Panc1 (cell line): ENCODE results near the gene DNAI2. TPM values are rescaled to one million over a fixed set of nuclear protein-coding genes. Genes with fewer than 3 reads are reported as not detected.

Experiments
- ATAC-seq: fragments of 200-7000 bp; cut with Tn5 transposase; 2 replicates; pipeline ENCODE4 v1.9.1; 2020; ENCODE audit warnings: mild to moderate bottlenecking, moderate library complexity
- BruUV-seq: library from RNA; stranded (reverse); fragments of 400-500 nt; replicated peaks from 2 replicates; lab custom pipeline; 2021; lab: Mats Ljungman, UMichigan
- CTCF ChIA-PET: fragments of 300-600 bp; sonication (Branson Sonifier 250); formaldehyde crosslinking; loops from one replicate; lab custom pipeline; 2022; ENCODE audit warnings: antibody characterized with exemption; lab: Charles Lee
- POLR2A ChIA-PET: fragments of 300-600 bp; sonication (Branson Sonifier 250); formaldehyde crosslinking; loops from one replicate; lab custom pipeline; 2022; ENCODE audit warnings: antibody characterized with exemption; lab: Charles Lee
- DNase-seq: peaks from one replicate; pipeline ENCODE4 v3.0.0-alpha.2; 2010; ENCODE audit warnings: low read depth, low spot score
- H3K27ac ChIP-seq: 2 replicates; pipeline ENCODE4 v1.5.1; 2011; ENCODE audit warnings: mild to moderate bottlenecking, low read length, inconsistent platforms
- H3K27me3 ChIP-seq: fragments of 200-500 bp; sonication (Bioruptor generic); 2 replicates; pipeline ENCODE4 v1.6.0; 2014; ENCODE audit warnings: low read length, inconsistent platforms; ENCODE audit not compliant: control insufficient read depth, insufficient read depth
- H3K36me3 ChIP-seq: fragments of 200-500 bp; sonication (Bioruptor generic); 2 replicates; pipeline ENCODE4 v1.5.1; 2014; ENCODE audit warnings: inconsistent platforms, mild to moderate bottlenecking, low read length, moderate library complexity; ENCODE audit not compliant: control insufficient read depth, insufficient read depth
- H3K4me1 ChIP-seq: 2 replicates; pipeline ENCODE4 v1.5.1; 2011; ENCODE audit warnings: inconsistent platforms, mild to moderate bottlenecking, low read length, moderate library complexity; ENCODE audit not compliant: control insufficient read depth, insufficient read depth
- H3K4me3 ChIP-seq, 2 experiments: 2 replicates each; pipeline ENCODE4 v1.5.1; 2011 to 2012; ENCODE audit warnings: low read depth in 2 of 2, low read length in 2 of 2, mild to moderate bottlenecking in 2 of 2, inconsistent platforms in 1 of 2, moderate library complexity in 1 of 2
- H3K9me3 ChIP-seq: fragments of 200-500 bp; sonication (Bioruptor generic); 2 replicates; pipeline ENCODE4 v1.5.1; 2014; ENCODE audit warnings: low read depth, mild to moderate bottlenecking, inconsistent platforms, low read length, moderate library complexity; ENCODE audit not compliant: control insufficient read depth, insufficient read depth
- POLR2AphosphoS5 ChIP-seq: IDR thresholded peaks from 2 replicates; pipeline ENCODE4 v1.6.1; 2012; ENCODE audit warnings: mild to moderate bottlenecking, low read depth, low read length, moderate library complexity
- SIN3A ChIP-seq: IDR thresholded peaks from 2 replicates; pipeline ENCODE4 v1.6.1; 2012; ENCODE audit warnings: low read depth, mild to moderate bottlenecking, low read length, moderate library complexity, borderline replicate concordance; ENCODE audit not compliant: insufficient read depth
- TCF7L2 ChIP-seq: IDR thresholded peaks from 2 replicates; pipeline ENCODE4 v1.6.1; 2011; ENCODE audit warnings: mild to moderate bottlenecking, low read depth, low read length, inconsistent platforms
- in situ Hi-C: cut with HindIII; loops from 2 replicates; pipeline ENCODE4 v1.10.0; 2016; ENCODE audit warnings: low sequenced_read_pairs, low pct_unique_long_range_greater_than_20kb
- intact Hi-C: fragments of 100-400 bp; cut with micrococcal nuclease; formaldehyde crosslinking; loops from one replicate; pipeline ENCODE4 v1.10.0; 2022; ENCODE audit not compliant: unreplicated experiment
- total RNA-seq: library from RNA; stranded (reverse); gene quantifications from one replicate; pipeline ENCODE4 v1.2.1, GENCODE V29; 2021; ENCODE audit not compliant: unreplicated experiment
- TF ChIP-seq, protein P1 (sequence below): fragments of 450-650 bp; IDR thresholded peaks from 2 replicates; pipeline ENCODE4 v1.5.1; 2017; ENCODE audit warnings: mild to moderate bottlenecking
- TF ChIP-seq, protein P2 (sequence below), 2 experiments: IDR thresholded peaks; 2 replicates each; pipeline ENCODE4 v1.6.1; 2011 to 2012; ENCODE audit warnings: low read depth in 2 of 2, control low read depth in 1 of 2, low read length in 1 of 2, mild to moderate bottlenecking in 1 of 2, moderate library complexity in 1 of 2; ENCODE audit not compliant: insufficient read depth in 1 of 2

The DNAI2 gene
- total RNA-seq, 1 experiment from 2014 or later, result not detected

DNA sequence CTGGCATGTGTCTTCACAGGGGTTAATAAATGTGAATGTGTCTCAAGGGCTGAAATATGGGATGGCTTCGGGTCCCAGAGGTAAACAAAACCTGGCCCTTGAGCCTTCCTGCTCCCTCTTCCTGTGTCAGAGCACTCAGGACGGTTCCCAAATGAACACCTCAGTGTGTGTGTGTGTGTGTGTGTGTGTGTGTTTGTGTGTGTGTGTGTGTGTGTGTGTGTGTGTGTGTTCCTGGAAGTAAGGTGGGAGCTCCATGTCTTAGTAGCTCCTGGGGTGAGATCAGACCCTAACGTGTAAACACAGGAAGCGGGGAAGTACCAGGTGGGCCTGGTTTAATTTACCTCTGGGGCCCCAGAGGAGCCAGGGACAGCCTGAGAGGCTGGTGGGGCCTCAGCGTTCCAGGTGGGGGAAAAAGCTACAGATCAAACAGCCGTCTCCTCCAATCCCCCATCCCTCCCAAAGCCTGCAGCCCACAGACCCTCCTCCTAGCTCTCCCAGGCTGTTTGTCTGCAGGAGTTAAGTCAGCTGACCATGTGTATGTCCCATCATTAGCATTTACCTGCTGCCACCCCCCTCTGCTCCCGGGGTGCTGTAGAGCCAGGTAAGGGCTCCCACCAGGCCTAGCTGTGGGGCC lies 58.1 kb downstream of the DNAI2 start:
- no peak for DNase-seq
- intact Hi-C loops (no loop called here), in situ Hi-C loops (no loop called here)
- no TSS peak for BruUV-seq
- TF ChIP-seq, protein P1, sequence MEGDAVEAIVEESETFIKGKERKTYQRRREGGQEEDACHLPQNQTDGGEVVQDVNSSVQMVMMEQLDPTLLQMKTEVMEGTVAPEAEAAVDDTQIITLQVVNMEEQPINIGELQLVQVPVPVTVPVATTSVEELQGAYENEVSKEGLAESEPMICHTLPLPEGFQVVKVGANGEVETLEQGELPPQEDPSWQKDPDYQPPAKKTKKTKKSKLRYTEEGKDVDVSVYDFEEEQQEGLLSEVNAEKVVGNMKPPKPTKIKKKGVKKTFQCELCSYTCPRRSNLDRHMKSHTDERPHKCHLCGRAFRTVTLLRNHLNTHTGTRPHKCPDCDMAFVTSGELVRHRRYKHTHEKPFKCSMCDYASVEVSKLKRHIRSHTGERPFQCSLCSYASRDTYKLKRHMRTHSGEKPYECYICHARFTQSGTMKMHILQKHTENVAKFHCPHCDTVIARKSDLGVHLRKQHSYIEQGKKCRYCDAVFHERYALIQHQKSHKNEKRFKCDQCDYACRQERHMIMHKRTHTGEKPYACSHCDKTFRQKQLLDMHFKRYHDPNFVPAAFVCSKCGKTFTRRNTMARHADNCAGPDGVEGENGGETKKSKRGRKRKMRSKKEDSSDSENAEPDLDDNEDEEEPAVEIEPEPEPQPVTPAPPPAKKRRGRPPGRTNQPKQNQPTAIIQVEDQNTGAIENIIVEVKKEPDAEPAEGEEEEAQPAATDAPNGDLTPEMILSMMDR, result no peak
- no peak for TF ChIP-seq SIN3A
- TF ChIP-seq POLR2AphosphoS5, result no peak
- no peak for TF ChIP-seq TCF7L2
- TF ChIP-seq, protein P2, sequence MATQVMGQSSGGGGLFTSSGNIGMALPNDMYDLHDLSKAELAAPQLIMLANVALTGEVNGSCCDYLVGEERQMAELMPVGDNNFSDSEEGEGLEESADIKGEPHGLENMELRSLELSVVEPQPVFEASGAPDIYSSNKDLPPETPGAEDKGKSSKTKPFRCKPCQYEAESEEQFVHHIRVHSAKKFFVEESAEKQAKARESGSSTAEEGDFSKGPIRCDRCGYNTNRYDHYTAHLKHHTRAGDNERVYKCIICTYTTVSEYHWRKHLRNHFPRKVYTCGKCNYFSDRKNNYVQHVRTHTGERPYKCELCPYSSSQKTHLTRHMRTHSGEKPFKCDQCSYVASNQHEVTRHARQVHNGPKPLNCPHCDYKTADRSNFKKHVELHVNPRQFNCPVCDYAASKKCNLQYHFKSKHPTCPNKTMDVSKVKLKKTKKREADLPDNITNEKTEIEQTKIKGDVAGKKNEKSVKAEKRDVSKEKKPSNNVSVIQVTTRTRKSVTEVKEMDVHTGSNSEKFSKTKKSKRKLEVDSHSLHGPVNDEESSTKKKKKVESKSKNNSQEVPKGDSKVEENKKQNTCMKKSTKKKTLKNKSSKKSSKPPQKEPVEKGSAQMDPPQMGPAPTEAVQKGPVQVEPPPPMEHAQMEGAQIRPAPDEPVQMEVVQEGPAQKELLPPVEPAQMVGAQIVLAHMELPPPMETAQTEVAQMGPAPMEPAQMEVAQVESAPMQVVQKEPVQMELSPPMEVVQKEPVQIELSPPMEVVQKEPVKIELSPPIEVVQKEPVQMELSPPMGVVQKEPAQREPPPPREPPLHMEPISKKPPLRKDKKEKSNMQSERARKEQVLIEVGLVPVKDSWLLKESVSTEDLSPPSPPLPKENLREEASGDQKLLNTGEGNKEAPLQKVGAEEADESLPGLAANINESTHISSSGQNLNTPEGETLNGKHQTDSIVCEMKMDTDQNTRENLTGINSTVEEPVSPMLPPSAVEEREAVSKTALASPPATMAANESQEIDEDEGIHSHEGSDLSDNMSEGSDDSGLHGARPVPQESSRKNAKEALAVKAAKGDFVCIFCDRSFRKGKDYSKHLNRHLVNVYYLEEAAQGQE (IDR thresholded peaks at IDR 0.05; ENCODE audit: insufficient read depth in 1 of 2, low read depth in 2 of 2, low read length in 1 of 2), result no peak
- Histone ChIP-seq H3K9me3 (no peaks in the 10 kb centered on the region), H3K4me3 (no peak overlapping the region), H3K4me1 (no peaks in the 10 kb centered on the region), H3K27ac (no peak overlapping the region), H3K27me3 (no peaks in the 10 kb centered on the region), H3K36me3 (no peaks in the 10 kb centered on the region)
- ChIA-PET CTCF (no interaction called here), POLR2A (no interaction called here)
- ATAC-seq, result no peak

DNA sequence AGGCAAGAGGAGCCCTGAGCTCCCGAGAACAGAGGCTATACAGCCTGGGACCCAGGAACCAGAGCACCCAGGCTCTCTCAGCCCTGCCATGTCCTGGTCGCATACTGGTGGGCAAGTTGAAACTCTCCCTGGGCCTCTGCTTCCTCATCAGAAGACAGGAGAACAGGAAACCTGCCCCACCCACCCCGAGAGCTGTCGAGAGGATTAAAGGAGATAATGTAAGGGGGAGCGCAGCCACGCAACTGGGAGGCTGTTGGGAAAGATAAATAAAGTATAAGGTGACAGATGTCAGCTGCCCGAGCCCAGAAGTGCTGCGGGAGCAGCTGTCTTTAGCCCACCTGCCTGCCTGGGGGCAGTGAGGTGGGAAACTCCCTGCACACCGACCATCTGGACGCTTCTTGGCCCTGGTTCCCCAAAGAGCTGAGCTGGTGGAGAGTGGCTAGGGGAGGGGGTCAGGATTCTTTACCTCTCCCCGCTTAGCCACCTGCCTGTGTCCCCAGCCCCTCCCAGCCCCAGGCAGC lies 58.8 kb downstream of the DNAI2 start:
- in situ Hi-C loops (no loop called here), intact Hi-C loops (no loop called here)
- ATAC-seq, result no peak
- Histone ChIP-seq H3K27me3 (no peaks in the 10 kb centered on the region; the same call in 1 of the 2 replicates), H3K9me3 (no peaks in the 10 kb centered on the region), H3K36me3 (no peaks in the 10 kb centered on the region), H3K27ac (no peak overlapping the region), H3K4me3 (no peak overlapping the region), H3K4me1 (no peaks in the 10 kb centered on the region)
- CTCF ChIA-PET, result interaction anchor here (0.6 kb wide), 1 partner anchor 12 kb away, joined by 5 read pairs; no protein-coding TSS in a partner anchor
- no peak for DNase-seq
- TF ChIP-seq, protein P2 (IDR thresholded peaks at IDR 0.05; ENCODE audit: insufficient read depth in 1 of 2, low read depth in 2 of 2, low read length in 1 of 2), result no peak
- TF ChIP-seq SIN3A (no peak), POLR2AphosphoS5 (no peak), TCF7L2 (no peak)
- TF ChIP-seq, protein P1, result no peak
- POLR2A ChIA-PET, result no interaction called here
- no TSS peak for BruUV-seq
